H1 (cell line): ENCODE results near the gene LMNTD1. TPM values are rescaled to one million over a fixed set of nuclear protein-coding genes. Genes with fewer than 3 reads are reported as not detected.

Source experiments
- TAF1 ChIP-seq: IDR thresholded peaks from 2 replicates; pipeline ENCODE4 v1.6.1; 2011; ENCODE audit warnings: mild to moderate bottlenecking, low read depth, low read length
- polyA plus RNA-seq, 7 experiments: library from polyadenylated mRNA; depleted of rRNA in 3 of 7; stranded (reverse) in 5 of 7; unstranded in 2 of 7; fragments of >200 nt in 5 of 7; fragments of 200-250 nt in 2 of 7; gene quantifications; 1 replicate in 5 of 7; 2 replicates in 1 of 7; 4 replicates in 1 of 7; pipeline versions ENCODE4 v1.2.1 to v1.2.3, GENCODE V29; 2011 to 2013; ENCODE audit warnings: missing spikeins in 2 of 7, mixed read lengths in 2 of 7
- total RNA-seq: library from RNA; stranded (reverse); fragmentation: NEBNext Ultra II Directional; extraction: Animal tissue kit (Norgen Biotek cat#: 25700); gene quantifications from 2 replicates; pipeline ENCODE4 v1.2.1, GENCODE V29; 2021

The LMNTD1 gene
- total and polyA plus RNA-seq, 2 of the 8 experiments (the other 6 are each of a cell fraction or from before 2014, with no cell fraction given) = not detected

DNA sequence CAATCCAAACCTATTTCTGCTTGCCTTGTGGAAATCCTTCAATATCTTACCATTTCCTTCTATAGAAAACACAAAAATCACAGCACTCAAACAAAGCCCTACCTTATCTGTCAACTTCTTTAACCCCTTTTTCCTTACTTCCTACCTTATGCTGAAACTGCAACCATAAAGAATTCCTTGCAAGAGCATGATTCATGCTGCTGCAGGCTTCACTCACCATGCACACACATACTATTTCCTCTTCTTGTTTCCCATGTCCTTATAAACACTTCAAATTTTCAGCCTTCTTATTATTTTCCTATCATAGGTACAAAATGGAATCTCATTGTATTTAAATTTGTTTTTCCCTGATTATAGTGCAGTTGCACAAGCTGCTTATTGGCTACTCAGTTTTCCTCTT is 23.3 kb downstream of the LMNTD1 start (continued):
- TF ChIP-seq TAF1 = no peak
- TF ChIP-seq, all 59 proteins: peak for 0
